ENCODE data around the gene RNF138.
"Not testable (repeated sequence)": the region's sequence is repeated elsewhere in the genome, so short reads cannot be mapped to it uniquely, and the experiment has no call there.

The RNF138 gene

DNA sequence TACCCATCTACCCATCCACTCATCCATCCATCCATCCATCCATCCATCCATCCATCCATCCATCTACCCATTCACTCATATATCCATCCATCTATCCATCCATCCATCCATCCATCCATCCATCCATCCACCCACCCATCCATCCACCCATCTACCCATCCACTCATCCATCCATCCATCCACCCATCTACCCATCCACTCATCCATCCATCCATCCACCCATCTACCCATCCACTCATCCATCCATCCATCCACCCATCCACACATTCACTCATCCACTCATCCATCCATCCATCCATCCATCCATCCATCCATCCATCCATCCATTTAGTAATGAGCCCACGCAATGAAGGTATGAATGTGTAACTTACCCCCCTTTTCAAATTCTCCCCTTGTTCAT, 85.1 kb downstream of the RNF138 start:
- DNase-seq: not testable (repeated sequence)

- no peak for DNase-seq
These were observed 85.9 kb downstream of the RNF138 start for GRCh38 chr18:32177530-32177929.

All from activated CD4-positive, alpha-beta T cell treated with anti-CD3 and anti-CD28 coated beads for 1 hour (primary cell).